K562 (cell line): ENCODE data around the gene EML3. TPM values are rescaled to one million over a fixed set of nuclear protein-coding genes. Genes with fewer than 3 reads are reported as not detected.
A peak's percentile ranks its signal among the peaks of the same experiment; 100 is the strongest.

Experiments
- ATAC-seq: fragments of 200-7000 bp; cut with Tn5 transposase; 3 replicates; pipeline ENCODE4 v1.9.1; 2020; ENCODE audit warnings: moderate library complexity
- BruUV-seq: library from RNA; stranded (reverse); fragments of 400-500 nt; replicated peaks from 2 replicates; lab custom pipeline; 2021; lab: Mats Ljungman, UMichigan
- CTCF ChIA-PET: fragments of 300-600 bp; formaldehyde crosslinking; extraction: SDS; loops from one replicate; lab custom pipeline; 2021; ENCODE audit warnings: low intra/inter-chr PET ratio; lab: Yijun Ruan, JAX
- POLR2A ChIA-PET: fragments of 300-600, 350-650 bp; sonication (Branson Sonifier 250); formaldehyde crosslinking; extraction: SDS; loops from one replicate; lab custom pipeline; 2021; ENCODE audit warnings: antibody characterized with exemption, inconsistent platforms; lab: Yijun Ruan, JAX
- DNase-seq, 4 experiments: peaks; one replicate each; pipeline versions ENCODE4 v3.0.0 to v3.0.0-alpha.2; 2011 to 2018; ENCODE audit warnings: low spot score in 3 of 4, mixed read lengths in 3 of 4; ENCODE audit errors: extremely low read depth in 1 of 4
- FAIRE-seq: peaks from 2 replicates; lab custom pipeline; 2011; peaks lifted over from hg19 to GRCh38; lab: Jason Lieb, UNC
- H2AFZ ChIP-seq: 2 replicates; pipeline ENCODE4 v1.6.0; 2011; ENCODE audit warnings: low read depth, low read length, control low read depth, inconsistent platforms
- H3K27ac ChIP-seq: fragments of 200-600 bp; 3 replicates; pipeline ENCODE4 v1.8.0; 2011; ENCODE audit warnings: low read depth, mild to moderate bottlenecking, control low read depth, inconsistent platforms, low read length, moderate library complexity, mixed read lengths; ENCODE audit errors: extremely low read depth
- H3K27me3 ChIP-seq, 2 experiments: fragments of 300-600 bp in 1 of 2; 2 replicates in 1 of 2; 3 replicates in 1 of 2; pipeline versions ENCODE4 v1.6.0 to v1.8.0; 2011; ENCODE audit warnings: inconsistent platforms in 2 of 2, low read length in 2 of 2, mild to moderate bottlenecking in 1 of 2, mixed read lengths in 1 of 2, moderate library complexity in 1 of 2; ENCODE audit not compliant: control insufficient read depth in 2 of 2, insufficient read depth in 2 of 2
- H3K36me3 ChIP-seq: fragments of 300-600 bp; 3 replicates; pipeline ENCODE4 v1.8.0; 2011; ENCODE audit warnings: mild to moderate bottlenecking, low read length, inconsistent platforms; ENCODE audit not compliant: control insufficient read depth, insufficient read depth
- H3K4me1 ChIP-seq, 2 experiments: fragments of 200-600 bp in 1 of 2; replicated peaks in 1 of 2; 2 replicates in 1 of 2; 3 replicates in 1 of 2; pipeline versions ENCODE4 v1.5.1 to v1.8.0; 2011; ENCODE audit warnings: inconsistent platforms in 2 of 2, low read length in 2 of 2, mild to moderate bottlenecking in 1 of 2, mixed read lengths in 1 of 2, moderate library complexity in 1 of 2; ENCODE audit not compliant: control insufficient read depth in 2 of 2, insufficient read depth in 2 of 2
- H3K4me2 ChIP-seq: 2 replicates; pipeline ENCODE4 v1.6.1; 2011; ENCODE audit warnings: low read length, control low read depth, inconsistent platforms, mixed read lengths; ENCODE audit not compliant: insufficient read depth
- H3K4me3 ChIP-seq: fragments of 200-600 bp; sonication (generic), shearing (Covaris generic); 2 replicates; pipeline ENCODE4 v1.5.1; 2016; ENCODE audit warnings: control low read depth, inconsistent platforms
- H3K79me2 ChIP-seq: fragments of 200-600 bp; 3 replicates; pipeline ENCODE4 v1.8.0; 2011; ENCODE audit warnings: low read length, inconsistent platforms; ENCODE audit not compliant: control insufficient read depth, insufficient read depth
- H3K9ac ChIP-seq, 2 experiments: 2 replicates each; pipeline versions ENCODE4 v1.6.0 to v1.6.1; 2011; ENCODE audit warnings: low read depth in 2 of 2, low read length in 2 of 2, control low read depth in 1 of 2, inconsistent platforms in 1 of 2, mild to moderate bottlenecking in 1 of 2, mixed read lengths in 1 of 2; ENCODE audit not compliant: insufficient read depth in 1 of 2
- H3K9me1 ChIP-seq: one replicate; pipeline ENCODE4 v1.6.0; 2011; ENCODE audit warnings: inconsistent platforms, mild to moderate bottlenecking, low read length, moderate library complexity; ENCODE audit not compliant: control insufficient read depth, insufficient read depth
- H3K9me3 ChIP-seq: replicated peaks from 2 replicates; pipeline ENCODE4 v1.5.1; 2011; ENCODE audit warnings: low read depth, low read length, inconsistent platforms; ENCODE audit not compliant: control insufficient read depth, insufficient read depth
- H4K20me1 ChIP-seq: replicated peaks from 2 replicates; pipeline ENCODE4 v1.6.1; 2011; ENCODE audit warnings: low read length, inconsistent platforms, mixed read lengths; ENCODE audit not compliant: control insufficient read depth, insufficient read depth
- BMI1 ChIP-seq: fragments of 150-350 bp; IDR thresholded peaks from 2 replicates; pipeline ENCODE4 v1.6.1; 2014; ENCODE audit warnings: low read length
- CHD1 ChIP-seq: fragments of 200-600 bp; sonication (generic); IDR thresholded peaks from one replicate; pipeline ENCODE4 v1.6.1; 2012; ENCODE audit warnings: mild to moderate bottlenecking, moderate library complexity, low read length, inconsistent platforms
- GATAD2A ChIP-seq: fragments of 450-650 bp; IDR thresholded peaks from 2 replicates; pipeline ENCODE4 v1.6.1; 2017
- HLTF ChIP-seq: fragments of 450-650 bp; IDR thresholded peaks from 2 replicates; pipeline ENCODE4 v1.6.1; 2016
- KLF13 ChIP-seq: fragments of 450-650 bp; IDR thresholded peaks from 2 replicates; pipeline ENCODE4 v1.6.1; 2016; ENCODE audit warnings: missing genetic modification characterization, low read depth, mild to moderate bottlenecking, missing compliant biosample characterization, moderate library complexity, borderline replicate concordance
- LARP7 ChIP-seq: fragments of 450-650 bp; IDR thresholded peaks from 2 replicates; pipeline ENCODE4 v1.6.1; 2016
- MCM7 ChIP-seq, 2 experiments: fragments of 450-650 bp; IDR thresholded peaks; 2 replicates each; pipeline ENCODE4 v1.6.1; 2016 to 2018
- POLR2AphosphoS2 ChIP-seq: IDR thresholded peaks from 2 replicates; pipeline ENCODE4 v1.6.1; 2012; ENCODE audit warnings: low read length, improper control_type of control experiment
- PRMT5 ChIP-seq: sonication (generic); formaldehyde crosslinking; IDR thresholded peaks from 2 replicates; pipeline ENCODE4 v1.5.0; 2020; ENCODE audit warnings: missing genetic modification reagents
- TAF7 ChIP-seq: fragments of 450-650 bp; IDR thresholded peaks from 2 replicates; pipeline ENCODE4 v1.6.1; 2016; ENCODE audit warnings: missing genetic modification characterization, missing compliant biosample characterization
- U2AF1 ChIP-seq: fragments of 200-400 bp; formaldehyde crosslinking; optimal IDR thresholded peaks from 2 replicates; pipeline ENCODE3; 2017; ENCODE audit warnings: mild to moderate bottlenecking, low read depth, low read length, moderate library complexity
- ZNF12 ChIP-seq: sonication (generic); formaldehyde crosslinking; IDR thresholded peaks from 2 replicates; pipeline ENCODE4 v1.4.0; 2020; ENCODE audit warnings: mild to moderate bottlenecking, missing genetic modification reagents
- WGBS: fragments of 100-300 bp; shearing (Covaris generic); methylation state at CpG from one replicate; pipeline ENCODE4 v1.1.6; 2016; ENCODE audit warnings: low coverage, mixed read lengths; ENCODE audit not compliant: insufficient coverage; ENCODE audit errors: missing lambda C conversion rate; 5-methylcytosine and 5-hydroxymethylcytosine counted together
- in situ Hi-C: fragments of 300-500 bp; cut with MboI; formaldehyde crosslinking; loops from 4 replicates; pipeline ENCODE4 v1.15.0; 2018; ENCODE audit warnings: inconsistent platforms, mixed read lengths
- intact Hi-C: fragments of 100-400 bp; cut with micrococcal nuclease; formaldehyde crosslinking; loops from 2 replicates; pipeline ENCODE4 v1.14.2; 2022
- polyA plus RNA-seq, 8 experiments: library from polyadenylated mRNA; depleted of rRNA in 4 of 8; stranded (reverse) in 5 of 8; unstranded in 3 of 8; fragments of >200 nt; fragmentation: Nextera tagmentation in 2 of 8; fragmentation: Illumina TruSeq in 1 of 8; extraction: Ambion mirVana in 2 of 8; extraction: Trizol in 1 of 8; gene quantifications; 2 replicates each; pipeline versions ENCODE4 v1.2.1 to v1.2.3, GENCODE V29; 2011 to 2014; ENCODE audit warnings: inconsistent platforms in 1 of 8, missing spikeins in 1 of 8
- total RNA-seq, 7 experiments: library from RNA; depleted of rRNA in 6 of 7; stranded (reverse); fragments of >200 nt in 6 of 7; fragmentation: Illumina TruSeq in 2 of 7; extraction: Trizol in 2 of 7; gene quantifications; 2 replicates each; pipeline versions ENCODE4 v1.2.1 to v1.2.3, GENCODE V29; 2011 to 2021; ENCODE audit warnings: low replicate concordance in 1 of 7
- TF ChIP-seq, protein P1 (sequence below): sonication (generic); formaldehyde crosslinking; IDR thresholded peaks from 2 replicates; pipeline ENCODE4 v1.5.0; 2020; ENCODE audit warnings: missing genetic modification reagents
- TF ChIP-seq, protein P2 (sequence below): IDR thresholded peaks from 2 replicates; pipeline ENCODE4 v1.6.1; 2016; ENCODE audit warnings: missing genetic modification characterization, missing compliant biosample characterization

The EML3 gene
- total and polyA plus RNA-seq, 9 of the 15 experiments (the other 6 are each of a cell fraction or from before 2014, with no cell fraction given) = 0.32 to 90.5 (median 26.4) TPM

DNA sequence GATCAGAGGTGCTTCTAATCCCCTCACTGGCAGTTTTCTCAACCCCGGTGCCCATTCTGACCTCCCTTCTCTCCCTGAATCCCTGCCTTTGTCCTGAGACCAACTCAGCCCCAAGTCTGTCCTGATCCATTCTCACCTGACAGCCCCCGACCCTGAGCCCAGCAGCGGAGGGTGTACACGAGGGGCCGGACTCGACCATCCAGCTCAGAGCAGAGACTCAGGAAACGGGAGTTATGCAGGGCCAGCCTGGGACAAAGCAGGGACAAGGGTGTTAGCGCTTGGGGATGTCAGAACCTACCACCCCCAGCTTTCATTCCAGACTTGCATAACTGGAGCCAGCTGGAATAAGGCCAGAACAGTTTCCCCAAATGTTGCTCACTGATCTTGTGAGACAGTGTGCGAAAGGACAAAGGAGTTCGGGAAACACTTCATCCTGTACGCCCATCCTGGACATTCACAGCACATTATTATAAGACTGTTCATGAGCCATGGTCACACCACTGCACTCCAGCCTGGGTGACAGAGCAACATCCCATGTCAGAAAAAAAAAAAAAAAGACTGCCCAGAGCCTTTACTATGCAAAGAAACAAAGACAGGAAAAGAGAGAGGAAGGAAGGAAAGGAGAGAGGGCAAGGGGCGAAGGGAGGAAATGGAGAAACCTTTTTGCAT is 35.4 kb downstream of the EML3 start:
- Histone ChIP-seq H3K36me3 (peaks cover 75% of the 10 kb centered on the region), H3K4me1 (peaks cover 8 to 31% of the 10 kb centered on the region in 2 experiments; a peak in 4 of 5 replicates), H3K9me1 (no peaks in the 10 kb centered on the region), H3K4me2 (no peak overlapping the region), H3K9ac (peak overlapping the region in 1 of 2 experiments; percentile 82; a peak in 2 of 4 replicates), H3K79me2 (peaks cover 31% of the 10 kb centered on the region), H2AFZ (no peak overlapping the region), H3K27ac (no peak overlapping the region; the same call in 2 of the 3 replicates), H3K4me3 (no peak overlapping the region), H4K20me1 (peaks cover 3% of the 10 kb centered on the region; the same call in 1 of the 2 replicates), H3K27me3 (no peaks in the 10 kb centered on the region), H3K9me3 (no peaks in the 10 kb centered on the region)
- ChIA-PET CTCF (no interaction called here), POLR2A (interaction anchor here (1.0 to 2.0 kb wide), 4 partner anchors 12 to 194 kb away, joined by 3 to 17 read pairs (median 5); partner anchors contain the start of genes C11orf98, CSKMT and TUT1)
- intact Hi-C loops (no loop called here), in situ Hi-C loops (no loop called here)
- WGBS = 88% methylated on average over 11 of the region's 12 CpGs
- DNase-seq = no peak
- no peak for TF ChIP-seq CHD1
- TF ChIP-seq GATAD2A = no peak
- TF ChIP-seq TAF7 (tag) = no peak
- TF ChIP-seq, protein P1, sequence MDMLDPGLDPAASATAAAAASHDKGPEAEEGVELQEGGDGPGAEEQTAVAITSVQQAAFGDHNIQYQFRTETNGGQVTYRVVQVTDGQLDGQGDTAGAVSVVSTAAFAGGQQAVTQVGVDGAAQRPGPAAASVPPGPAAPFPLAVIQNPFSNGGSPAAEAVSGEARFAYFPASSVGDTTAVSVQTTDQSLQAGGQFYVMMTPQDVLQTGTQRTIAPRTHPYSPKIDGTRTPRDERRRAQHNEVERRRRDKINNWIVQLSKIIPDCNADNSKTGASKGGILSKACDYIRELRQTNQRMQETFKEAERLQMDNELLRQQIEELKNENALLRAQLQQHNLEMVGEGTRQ = no peak
- TF ChIP-seq, protein P2, sequence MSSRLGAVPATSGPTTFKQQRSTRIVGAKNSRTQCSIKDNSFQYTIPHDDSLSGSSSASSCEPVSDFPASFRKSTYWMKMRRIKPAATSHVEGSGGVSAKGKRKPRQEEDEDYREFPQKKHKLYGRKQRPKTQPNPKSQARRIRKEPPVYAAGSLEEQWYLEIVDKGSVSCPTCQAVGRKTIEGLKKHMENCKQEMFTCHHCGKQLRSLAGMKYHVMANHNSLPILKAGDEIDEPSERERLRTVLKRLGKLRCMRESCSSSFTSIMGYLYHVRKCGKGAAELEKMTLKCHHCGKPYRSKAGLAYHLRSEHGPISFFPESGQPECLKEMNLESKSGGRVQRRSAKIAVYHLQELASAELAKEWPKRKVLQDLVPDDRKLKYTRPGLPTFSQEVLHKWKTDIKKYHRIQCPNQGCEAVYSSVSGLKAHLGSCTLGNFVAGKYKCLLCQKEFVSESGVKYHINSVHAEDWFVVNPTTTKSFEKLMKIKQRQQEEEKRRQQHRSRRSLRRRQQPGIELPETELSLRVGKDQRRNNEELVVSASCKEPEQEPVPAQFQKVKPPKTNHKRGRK = no peak
- no peak for TF ChIP-seq LARP7
- TF ChIP-seq BMI1 = no peak
- TF ChIP-seq U2AF1 = no peak
- TF ChIP-seq ZNF12 = no peak
- no peak for TF ChIP-seq POLR2AphosphoS2
- TF ChIP-seq MCM7 (IDR thresholded peaks at IDR 0.05) = no peak
- TF ChIP-seq PRMT5 (CRISPR knock-in tag) = no peak
- TF ChIP-seq HLTF = no peak
- TF ChIP-seq KLF13 = no peak
- BruUV-seq = no TSS peak
- no peak for FAIRE-seq
- no peak for ATAC-seq
